Liver (tissue), 9 donors: ENCODE data around the gene LAMC3. TPM values are rescaled to one million over a fixed set of nuclear protein-coding genes. Genes with fewer than 3 reads are reported as not detected.

Source experiments
- DNase-seq: peaks from one replicate; pipeline ENCODE4 v3.0.0-alpha.2; 2017; ENCODE audit warnings: low spot score
- H3K27ac ChIP-seq, 2 donors: one replicate each; pipeline ENCODE4 v1.7.0; 2013; ENCODE audit warnings: inconsistent platforms in 2 of 2, low read length in 2 of 2, control low read depth in 1 of 2, low read depth in 1 of 2, mild to moderate bottlenecking in 1 of 2
- H3K27me3 ChIP-seq, 4 donors: one replicate each; pipeline versions ENCODE4 v1.6.1 to v1.7.0; 2013; ENCODE audit warnings: low read length in 3 of 4, inconsistent platforms in 1 of 4, mild to moderate bottlenecking in 1 of 4, moderate library complexity in 1 of 4; ENCODE audit not compliant: control insufficient read depth in 4 of 4, insufficient read depth in 4 of 4
- H3K36me3 ChIP-seq, 4 donors: one replicate each; pipeline versions ENCODE4 v1.6.1 to v1.7.0; 2013; ENCODE audit warnings: low read length in 3 of 4, mild to moderate bottlenecking in 3 of 4, low read depth in 1 of 4, moderate library complexity in 1 of 4; ENCODE audit not compliant: control insufficient read depth in 4 of 4, insufficient read depth in 3 of 4
- H3K4me1 ChIP-seq, 4 donors: one replicate each; pipeline versions ENCODE4 v1.6.1 to v1.7.0; 2013; ENCODE audit warnings: low read length in 3 of 4, mild to moderate bottlenecking in 3 of 4, moderate library complexity in 1 of 4; ENCODE audit not compliant: control insufficient read depth in 4 of 4, insufficient read depth in 4 of 4
- H3K4me3 ChIP-seq, 3 donors: one replicate each; pipeline versions ENCODE4 v1.6.1 to v1.7.0; 2013; ENCODE audit warnings: low read length in 3 of 3, control low read depth in 1 of 3, low read depth in 1 of 3, mild to moderate bottlenecking in 1 of 3
- H3K9ac ChIP-seq, 2 donors: one replicate each; pipeline ENCODE4 v1.7.0; 2013; ENCODE audit warnings: low read length in 2 of 2, mild to moderate bottlenecking in 2 of 2, moderate library complexity in 2 of 2, control low read depth in 1 of 2, low read depth in 1 of 2
- H3K9me3 ChIP-seq, 4 donors: one replicate each; pipeline versions ENCODE4 v1.6.1 to v1.7.0; 2013; ENCODE audit warnings: low read length in 3 of 4; ENCODE audit not compliant: control insufficient read depth in 4 of 4
- EGR1 ChIP-seq, 2 donors: IDR thresholded peaks; 2 replicates each; pipeline ENCODE4 v1.6.1; 2016 to 2018; ENCODE audit warnings: antibody characterized with exemption in 2 of 2, low read depth in 2 of 2
- FOXA1 ChIP-seq: IDR thresholded peaks from 2 replicates; pipeline ENCODE4 v1.6.1; 2016; ENCODE audit warnings: antibody characterized with exemption
- FOXA2 ChIP-seq: IDR thresholded peaks from 2 replicates; pipeline ENCODE4 v1.6.1; 2016; ENCODE audit warnings: antibody characterized with exemption
- HNF4A ChIP-seq, 2 donors: conservative IDR thresholded peaks; 2 replicates each; pipeline ENCODE4 v1.6.1; 2016; ENCODE audit warnings: antibody characterized with exemption in 2 of 2, mild to moderate bottlenecking in 2 of 2
- HNF4G ChIP-seq: IDR thresholded peaks from 2 replicates; pipeline ENCODE4 v1.6.1; 2016; ENCODE audit warnings: antibody characterized with exemption
- JUND ChIP-seq, 2 donors: IDR thresholded peaks; 2 replicates each; pipeline ENCODE4 v1.6.1; 2016; ENCODE audit warnings: antibody characterized with exemption in 2 of 2
- NR2F2 ChIP-seq: IDR thresholded peaks from 2 replicates; pipeline ENCODE4 v1.6.1; 2016; ENCODE audit warnings: antibody characterized with exemption
- RAD21 ChIP-seq, 2 donors: IDR thresholded peaks; 2 replicates each; pipeline ENCODE4 v1.6.1; 2016; ENCODE audit warnings: antibody characterized with exemption in 2 of 2, mild to moderate bottlenecking in 2 of 2
- RXRA ChIP-seq, 2 donors: IDR thresholded peaks; 2 replicates each; pipeline ENCODE4 v1.6.1; 2017 to 2018; ENCODE audit warnings: antibody characterized with exemption in 2 of 2, mild to moderate bottlenecking in 1 of 2
- SP1 ChIP-seq: IDR thresholded peaks from 2 replicates; pipeline ENCODE4 v1.6.1; 2018; ENCODE audit warnings: antibody characterized with exemption, mild to moderate bottlenecking
- TAF1 ChIP-seq: conservative IDR thresholded peaks from 2 replicates; pipeline ENCODE4 v1.6.1; 2016; ENCODE audit warnings: antibody characterized with exemption, mild to moderate bottlenecking
- YY1 ChIP-seq: IDR thresholded peaks from 2 replicates; pipeline ENCODE4 v1.6.1; 2016; ENCODE audit warnings: antibody characterized with exemption, mild to moderate bottlenecking
- WGBS: extraction: QIAGEN DNeasy Blood & Tissue Kit; methylation state at CpG from one replicate; pipeline ENCODE4 v1.1.7; 2013; 5-methylcytosine and 5-hydroxymethylcytosine counted together
- polyA plus RNA-seq, 2 donors: library from polyadenylated mRNA; stranded (reverse) in 1 of 2; unstranded in 1 of 2; fragments of 200-250 nt in 1 of 2; fragments of >200 nt in 1 of 2; fragmentation: Nextera tagmentation in 1 of 2; extraction: Ambion mirVana in 1 of 2; gene quantifications; one replicate each; pipeline versions ENCODE4 v1.2.1 to v1.2.3, GENCODE V29; 2013 to 2015
- total RNA-seq, 2 donors: library from RNA; depleted of rRNA; stranded (reverse); fragments of >200 nt; gene quantifications; one replicate each; pipeline ENCODE4 v1.2.3, GENCODE V29; 2014
- TF ChIP-seq, protein P1 (sequence below): fragments of 150-350 bp; IDR thresholded peaks from 2 replicates; pipeline ENCODE4 v1.5.1; 2017; ENCODE audit warnings: improper control_type of control experiment, low read depth, low read length; ENCODE audit not compliant: missing input control
- TF ChIP-seq, protein P2 (sequence below): IDR thresholded peaks from 2 replicates; pipeline ENCODE4 v1.6.1; 2016; ENCODE audit warnings: antibody characterized with exemption
- TF ChIP-seq, protein P3 (sequence below): IDR thresholded peaks from 2 replicates; pipeline ENCODE4 v1.6.1; 2016; ENCODE audit warnings: antibody characterized with exemption, mild to moderate bottlenecking
- TF ChIP-seq, protein P4 (sequence below): IDR thresholded peaks from 2 replicates; pipeline ENCODE4 v1.6.1; 2016; ENCODE audit warnings: antibody characterized with exemption
- donor health status: healthy.
- donor health status: healthy.
- donor health status: healthy.
- donor health status: healthy.
- donor health status: healthy.

LAMC3 gene
- total and polyA plus RNA-seq, 4 donors = 1.4 to 5.9 (median 2.9) TPM

DNA sequence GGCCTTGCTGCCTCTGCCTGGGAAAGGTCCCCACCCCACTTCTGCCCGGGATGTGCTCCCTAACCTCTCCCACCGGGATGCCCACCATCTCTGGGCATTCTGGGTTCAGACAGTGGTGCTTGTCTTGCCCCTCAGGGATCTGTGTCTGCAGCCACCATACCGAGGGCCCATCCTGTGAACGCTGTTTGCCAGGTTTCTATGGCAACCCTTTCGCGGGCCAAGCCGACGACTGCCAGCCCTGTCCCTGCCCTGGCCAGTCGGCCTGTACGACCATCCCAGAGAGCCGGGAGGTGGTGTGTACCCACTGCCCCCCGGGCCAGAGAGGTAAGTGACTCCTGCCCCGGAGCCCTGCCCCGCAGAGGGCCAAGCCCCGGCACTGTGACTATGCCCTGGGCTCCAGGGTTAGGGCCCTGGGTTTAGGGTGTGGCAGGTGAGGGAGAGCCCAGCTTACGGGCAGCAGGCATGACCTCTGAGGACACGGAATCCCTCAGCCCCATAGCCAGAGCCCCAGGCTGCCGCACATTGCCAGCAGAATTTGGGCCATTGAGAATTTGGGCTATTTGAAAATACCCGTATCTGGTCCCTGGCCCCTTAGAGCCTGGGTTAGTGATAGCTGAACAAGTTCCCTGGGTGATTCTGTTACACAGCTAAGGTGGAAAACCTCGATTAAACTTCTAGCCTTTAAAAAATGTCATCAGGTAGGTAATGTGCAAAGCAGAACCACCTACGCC is 52.1 kb downstream of the LAMC3 start:
- Histone ChIP-seq H3K36me3 (no peaks in the 10 kb centered on the region), H3K27me3 (peaks cover 0 to 2% (median 0%) of the 10 kb centered on the region in 4 donors), H3K4me3 (no peak overlapping the region), H3K9ac (no peak overlapping the region), H3K27ac (no peak overlapping the region), H3K4me1 (no peaks in the 10 kb centered on the region), H3K9me3 (no peaks in the 10 kb centered on the region)
- no peak for DNase-seq
- TF ChIP-seq TAF1 (no peak), FOXA1 (no peak), SP1 (no peak), RAD21 (IDR thresholded peaks at IDR 0.05) (no peak), EGR1 (IDR thresholded peaks at IDR 0.05; ENCODE audit: low read depth in 2 of 2) (no peak), JUND (IDR thresholded peaks at IDR 0.05) (no peak)
- TF ChIP-seq, protein P1, sequence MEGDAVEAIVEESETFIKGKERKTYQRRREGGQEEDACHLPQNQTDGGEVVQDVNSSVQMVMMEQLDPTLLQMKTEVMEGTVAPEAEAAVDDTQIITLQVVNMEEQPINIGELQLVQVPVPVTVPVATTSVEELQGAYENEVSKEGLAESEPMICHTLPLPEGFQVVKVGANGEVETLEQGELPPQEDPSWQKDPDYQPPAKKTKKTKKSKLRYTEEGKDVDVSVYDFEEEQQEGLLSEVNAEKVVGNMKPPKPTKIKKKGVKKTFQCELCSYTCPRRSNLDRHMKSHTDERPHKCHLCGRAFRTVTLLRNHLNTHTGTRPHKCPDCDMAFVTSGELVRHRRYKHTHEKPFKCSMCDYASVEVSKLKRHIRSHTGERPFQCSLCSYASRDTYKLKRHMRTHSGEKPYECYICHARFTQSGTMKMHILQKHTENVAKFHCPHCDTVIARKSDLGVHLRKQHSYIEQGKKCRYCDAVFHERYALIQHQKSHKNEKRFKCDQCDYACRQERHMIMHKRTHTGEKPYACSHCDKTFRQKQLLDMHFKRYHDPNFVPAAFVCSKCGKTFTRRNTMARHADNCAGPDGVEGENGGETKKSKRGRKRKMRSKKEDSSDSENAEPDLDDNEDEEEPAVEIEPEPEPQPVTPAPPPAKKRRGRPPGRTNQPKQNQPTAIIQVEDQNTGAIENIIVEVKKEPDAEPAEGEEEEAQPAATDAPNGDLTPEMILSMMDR = no peak
- TF ChIP-seq, protein P2, sequence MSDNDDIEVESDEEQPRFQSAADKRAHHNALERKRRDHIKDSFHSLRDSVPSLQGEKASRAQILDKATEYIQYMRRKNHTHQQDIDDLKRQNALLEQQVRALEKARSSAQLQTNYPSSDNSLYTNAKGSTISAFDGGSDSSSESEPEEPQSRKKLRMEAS = no peak
- 64% methylated on average over 21 of the region's 21 CpGs for WGBS

DNA sequence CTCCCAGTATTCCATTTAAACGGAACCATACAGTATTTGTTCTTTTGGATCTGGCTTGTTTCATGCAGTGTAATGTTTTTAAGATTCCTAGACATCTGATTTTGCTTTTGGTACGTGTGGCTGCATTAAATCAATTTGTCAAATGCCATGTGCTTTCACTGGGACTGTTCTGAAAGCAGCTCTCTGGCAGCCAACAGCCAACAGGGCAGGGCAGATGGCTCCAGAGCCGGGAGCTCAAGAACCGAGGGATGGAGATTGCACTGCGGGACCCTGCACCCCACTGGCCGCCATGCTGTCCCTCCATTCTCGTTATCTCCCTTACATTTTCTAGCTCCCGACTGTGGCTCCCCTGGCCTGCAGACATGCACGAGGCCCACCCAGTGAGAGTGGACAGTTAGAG is 54.0 kb downstream of the LAMC3 start:
- Histone ChIP-seq H3K27me3 (peaks cover 0 to 2% (median 0%) of the 10 kb centered on the region in 4 donors), H3K4me1 (peaks cover 0 to 6% (median 5%) of the 10 kb centered on the region in 4 donors), H3K9me3 (no peaks in the 10 kb centered on the region), H3K4me3 (no peak overlapping the region), H3K9ac (no peak overlapping the region), H3K27ac (no peak overlapping the region), H3K36me3 (no peaks in the 10 kb centered on the region)
- no peak for DNase-seq
- 78% methylated on average over 9 of the region's 9 CpGs for WGBS
- TF ChIP-seq EGR1 (IDR thresholded peaks at IDR 0.05; ENCODE audit: low read depth in 2 of 2) (no peak), HNF4G (no peak), RAD21 (IDR thresholded peaks at IDR 0.05) (no peak), YY1 (no peak), SP1 (no peak), HNF4A (conservative IDR thresholded peaks at IDR 0.05) (no peak), RXRA (IDR thresholded peaks at IDR 0.05) (no peak), NR2F2 (no peak), FOXA1 (no peak), FOXA2 (no peak), JUND (IDR thresholded peaks at IDR 0.05) (no peak)
- TF ChIP-seq, protein P3, sequence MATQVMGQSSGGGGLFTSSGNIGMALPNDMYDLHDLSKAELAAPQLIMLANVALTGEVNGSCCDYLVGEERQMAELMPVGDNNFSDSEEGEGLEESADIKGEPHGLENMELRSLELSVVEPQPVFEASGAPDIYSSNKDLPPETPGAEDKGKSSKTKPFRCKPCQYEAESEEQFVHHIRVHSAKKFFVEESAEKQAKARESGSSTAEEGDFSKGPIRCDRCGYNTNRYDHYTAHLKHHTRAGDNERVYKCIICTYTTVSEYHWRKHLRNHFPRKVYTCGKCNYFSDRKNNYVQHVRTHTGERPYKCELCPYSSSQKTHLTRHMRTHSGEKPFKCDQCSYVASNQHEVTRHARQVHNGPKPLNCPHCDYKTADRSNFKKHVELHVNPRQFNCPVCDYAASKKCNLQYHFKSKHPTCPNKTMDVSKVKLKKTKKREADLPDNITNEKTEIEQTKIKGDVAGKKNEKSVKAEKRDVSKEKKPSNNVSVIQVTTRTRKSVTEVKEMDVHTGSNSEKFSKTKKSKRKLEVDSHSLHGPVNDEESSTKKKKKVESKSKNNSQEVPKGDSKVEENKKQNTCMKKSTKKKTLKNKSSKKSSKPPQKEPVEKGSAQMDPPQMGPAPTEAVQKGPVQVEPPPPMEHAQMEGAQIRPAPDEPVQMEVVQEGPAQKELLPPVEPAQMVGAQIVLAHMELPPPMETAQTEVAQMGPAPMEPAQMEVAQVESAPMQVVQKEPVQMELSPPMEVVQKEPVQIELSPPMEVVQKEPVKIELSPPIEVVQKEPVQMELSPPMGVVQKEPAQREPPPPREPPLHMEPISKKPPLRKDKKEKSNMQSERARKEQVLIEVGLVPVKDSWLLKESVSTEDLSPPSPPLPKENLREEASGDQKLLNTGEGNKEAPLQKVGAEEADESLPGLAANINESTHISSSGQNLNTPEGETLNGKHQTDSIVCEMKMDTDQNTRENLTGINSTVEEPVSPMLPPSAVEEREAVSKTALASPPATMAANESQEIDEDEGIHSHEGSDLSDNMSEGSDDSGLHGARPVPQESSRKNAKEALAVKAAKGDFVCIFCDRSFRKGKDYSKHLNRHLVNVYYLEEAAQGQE = no peak
- TF ChIP-seq, protein P4, sequence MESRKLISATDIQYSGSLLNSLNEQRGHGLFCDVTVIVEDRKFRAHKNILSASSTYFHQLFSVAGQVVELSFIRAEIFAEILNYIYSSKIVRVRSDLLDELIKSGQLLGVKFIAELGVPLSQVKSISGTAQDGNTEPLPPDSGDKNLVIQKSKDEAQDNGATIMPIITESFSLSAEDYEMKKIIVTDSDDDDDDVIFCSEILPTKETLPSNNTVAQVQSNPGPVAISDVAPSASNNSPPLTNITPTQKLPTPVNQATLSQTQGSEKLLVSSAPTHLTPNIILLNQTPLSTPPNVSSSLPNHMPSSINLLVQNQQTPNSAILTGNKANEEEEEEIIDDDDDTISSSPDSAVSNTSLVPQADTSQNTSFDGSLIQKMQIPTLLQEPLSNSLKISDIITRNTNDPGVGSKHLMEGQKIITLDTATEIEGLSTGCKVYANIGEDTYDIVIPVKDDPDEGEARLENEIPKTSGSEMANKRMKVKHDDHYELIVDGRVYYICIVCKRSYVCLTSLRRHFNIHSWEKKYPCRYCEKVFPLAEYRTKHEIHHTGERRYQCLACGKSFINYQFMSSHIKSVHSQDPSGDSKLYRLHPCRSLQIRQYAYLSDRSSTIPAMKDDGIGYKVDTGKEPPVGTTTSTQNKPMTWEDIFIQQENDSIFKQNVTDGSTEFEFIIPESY = no peak
- TF ChIP-seq, protein P2 = no peak
- TF ChIP-seq, protein P1 = no peak
